Measurements from ENCODE around the gene SNRPA1. TPM values are rescaled to one million over a fixed set of nuclear protein-coding genes. Genes with fewer than 3 reads are reported as not detected.

SNRPA1 gene
- total RNA-seq, 4 donors from 2014 or later: 25.6 to 47.7 (median 29.3) TPM

DNA sequence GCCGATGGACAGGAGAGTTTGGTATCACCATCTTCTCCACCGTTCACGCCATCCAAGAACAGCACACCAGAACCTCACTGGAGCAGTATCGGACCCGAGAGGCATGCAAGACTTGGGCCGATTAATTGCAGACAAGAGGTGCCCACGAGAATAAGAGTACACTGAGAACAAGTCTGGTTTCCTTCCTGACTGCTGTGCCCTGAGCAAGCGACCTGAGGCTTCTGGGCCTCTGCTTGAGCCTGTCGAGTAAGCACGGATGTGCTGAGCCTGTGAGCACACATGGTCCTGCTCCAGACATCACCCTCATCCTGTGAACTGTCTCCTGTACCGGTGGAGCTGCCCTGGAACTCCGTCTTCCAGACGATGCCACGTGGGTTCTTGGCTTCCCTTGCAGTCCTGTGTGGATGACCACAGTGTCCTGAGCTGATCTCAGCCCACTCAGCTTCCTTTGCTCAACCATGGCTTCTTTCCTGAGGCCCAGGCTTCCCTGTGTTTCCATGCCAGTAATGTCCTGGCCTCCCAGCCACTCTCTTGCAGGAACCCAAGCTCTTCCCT lies 34.3 kb upstream of the SNRPA1 start:
- no peak for DNase-seq (ENCODE audit: low spot score)
- no peak for ATAC-seq (ENCODE audit: low FRiP score)
- TF ChIP-seq, protein P1, sequence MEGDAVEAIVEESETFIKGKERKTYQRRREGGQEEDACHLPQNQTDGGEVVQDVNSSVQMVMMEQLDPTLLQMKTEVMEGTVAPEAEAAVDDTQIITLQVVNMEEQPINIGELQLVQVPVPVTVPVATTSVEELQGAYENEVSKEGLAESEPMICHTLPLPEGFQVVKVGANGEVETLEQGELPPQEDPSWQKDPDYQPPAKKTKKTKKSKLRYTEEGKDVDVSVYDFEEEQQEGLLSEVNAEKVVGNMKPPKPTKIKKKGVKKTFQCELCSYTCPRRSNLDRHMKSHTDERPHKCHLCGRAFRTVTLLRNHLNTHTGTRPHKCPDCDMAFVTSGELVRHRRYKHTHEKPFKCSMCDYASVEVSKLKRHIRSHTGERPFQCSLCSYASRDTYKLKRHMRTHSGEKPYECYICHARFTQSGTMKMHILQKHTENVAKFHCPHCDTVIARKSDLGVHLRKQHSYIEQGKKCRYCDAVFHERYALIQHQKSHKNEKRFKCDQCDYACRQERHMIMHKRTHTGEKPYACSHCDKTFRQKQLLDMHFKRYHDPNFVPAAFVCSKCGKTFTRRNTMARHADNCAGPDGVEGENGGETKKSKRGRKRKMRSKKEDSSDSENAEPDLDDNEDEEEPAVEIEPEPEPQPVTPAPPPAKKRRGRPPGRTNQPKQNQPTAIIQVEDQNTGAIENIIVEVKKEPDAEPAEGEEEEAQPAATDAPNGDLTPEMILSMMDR (IDR thresholded peaks at IDR 0.05): no peak

GRCh38 chr15:101328001-101328400 lies 33.0 kb upstream of the SNRPA1 start:
- no peak for ATAC-seq (ENCODE audit: low FRiP score)
- no peak for DNase-seq (ENCODE audit: low spot score)
- TF ChIP-seq, protein P1 (IDR thresholded peaks at IDR 0.05): no peak

GRCh38 chr15:101327147-101327740 lies 32.2 kb upstream of the SNRPA1 start:
- TF ChIP-seq, protein P1 (IDR thresholded peaks at IDR 0.05): no peak
- DNase-seq (ENCODE audit: low spot score) (no peak), ATAC-seq (ENCODE audit: low FRiP score) (no peak)

DNA sequence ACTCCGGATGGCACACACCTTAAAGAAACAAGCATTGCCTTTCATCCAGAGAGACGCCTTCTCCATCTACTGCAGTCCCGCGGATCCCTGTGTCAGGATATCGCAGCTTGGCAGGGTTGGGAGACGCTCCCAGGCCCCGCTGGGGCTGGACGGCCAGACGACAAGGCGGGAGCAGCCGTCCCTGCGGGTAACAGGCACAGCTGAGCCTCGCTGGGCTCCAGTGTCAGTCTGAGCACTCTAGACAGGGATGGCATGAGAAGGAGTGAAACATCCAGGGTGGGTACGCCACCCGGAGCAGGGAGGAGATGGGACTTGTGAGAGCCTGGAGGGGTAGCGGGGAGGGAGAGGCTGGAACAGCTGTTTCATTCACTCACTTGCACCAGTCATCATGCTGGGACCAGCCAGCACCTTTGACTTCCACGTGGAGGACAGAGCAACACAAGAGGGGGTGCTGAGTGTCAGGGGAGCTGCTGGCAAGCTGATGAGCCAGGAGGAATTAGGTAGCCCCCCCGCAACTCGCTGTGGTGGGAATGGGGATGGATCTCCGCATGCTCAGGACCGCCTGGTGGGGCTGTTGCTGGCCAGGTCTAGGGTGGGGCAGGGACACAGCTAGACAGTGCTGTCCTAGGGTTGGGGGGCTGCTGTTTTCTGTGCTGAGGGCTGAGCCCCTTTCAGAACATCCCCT lies 31.6 kb upstream of the SNRPA1 start:
- DNase-seq (ENCODE audit: low spot score) (no peak), ATAC-seq (ENCODE audit: low FRiP score) (no peak)
- TF ChIP-seq, protein P1 (IDR thresholded peaks at IDR 0.05): no peak

DNA sequence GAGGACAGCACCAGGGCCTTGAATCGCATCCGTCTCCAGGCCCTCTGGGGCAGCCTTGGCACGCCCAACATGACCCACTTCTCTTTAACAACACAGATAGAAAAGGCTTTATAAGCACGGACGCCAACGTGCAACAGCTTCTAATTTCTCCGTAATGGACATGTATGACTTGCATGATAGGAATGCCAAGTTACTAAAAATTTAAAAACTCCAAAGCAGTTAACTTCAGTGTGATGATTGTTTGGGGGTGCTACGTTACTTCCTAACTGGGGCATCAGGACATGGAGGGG lies 30.9 kb upstream of the SNRPA1 start:
- DNase-seq (ENCODE audit: low spot score) (no peak), ATAC-seq (ENCODE audit: low FRiP score) (no peak)
- TF ChIP-seq, protein P1 (IDR thresholded peaks at IDR 0.05): no peak

- TF ChIP-seq, protein P1 (IDR thresholded peaks at IDR 0.05): no peak
- DNase-seq (ENCODE audit: low spot score) (no peak), ATAC-seq (ENCODE audit: low FRiP score) (no peak)
Observed at GRCh38 chr15:101325263-101326025, 30.4 kb upstream of the SNRPA1 start.

All from omental fat pad (tissue), 4 donors.